ENCODE results near the gene SPCS2. TPM values are rescaled to one million over a fixed set of nuclear protein-coding genes. Genes with fewer than 3 reads are reported as not detected.

SPCS2 gene
- total and polyA plus RNA-seq, 3 experiments from 2014 or later = 150 to 273 (median 151) TPM

Other genes starting within 250 kb of the SPCS2 start
- not detected for gene CHRDL2, start 217.8 kb upstream of the SPCS2 start, total RNA-seq
- gene CHRDL2, start 217.8 kb upstream of the SPCS2 start, polyA plus RNA-seq = not detected
- gene RNF169, start 200.4 kb upstream of the SPCS2 start, total RNA-seq = 10 to 100 TPM; 13.4 to 13.6 TPM
- 2.3 TPM for gene RNF169, start 200.4 kb upstream of the SPCS2 start, polyA plus RNA-seq
- gene XRRA1, start 175 bp upstream of the SPCS2 start, total RNA-seq = 10 to 100 TPM; 28.4 to 32.9 TPM
- gene XRRA1, start 175 bp upstream of the SPCS2 start, polyA plus RNA-seq = 7.1 TPM
- gene NEU3, start 39.7 kb downstream of the SPCS2 start, total RNA-seq = 10 to 100 TPM; 12.7 TPM
- 2.1 TPM for gene NEU3, start 39.7 kb downstream of the SPCS2 start, polyA plus RNA-seq
- gene OR2AT4, start 147.6 kb downstream of the SPCS2 start, total RNA-seq = not detected
- not detected for gene OR2AT4, start 147.6 kb downstream of the SPCS2 start, polyA plus RNA-seq
- gene SLCO2B1, start 201.8 kb downstream of the SPCS2 start, total RNA-seq = 1 to 10 TPM in 1 of 2 experiments, under 1 TPM in 1; 0.98 to 1.3 TPM
- not detected for gene SLCO2B1, start 201.8 kb downstream of the SPCS2 start, polyA plus RNA-seq

All from CD8-positive, alpha-beta memory T cell (primary cell).